GM12891 (cell line): ENCODE data around the gene LRPPRC.

Experiments
- POLR2A ChIP-seq: IDR thresholded peaks from 2 replicates; pipeline ENCODE4 v1.6.1; 2011; ENCODE audit warnings: low read depth, low read length, control low read depth
- SPI1 ChIP-seq: IDR thresholded peaks from 2 replicates; pipeline ENCODE4 v1.6.1; 2011; ENCODE audit warnings: low read depth, low read length, control low read depth
- TAF1 ChIP-seq: IDR thresholded peaks from 2 replicates; pipeline ENCODE4 v1.6.1; 2011; ENCODE audit warnings: low read depth, low read length, control low read depth

GRCh38 chr2:43896906-43897305 lies 98.9 kb downstream of the LRPPRC start:
- TF ChIP-seq SPI1 (no peak), POLR2A (no peak), TAF1 (no peak)
